Nephron (organoid): ENCODE measurements around the gene NCAPH2.

ENCODE experiments used
- H3K27ac Mint-ChIP-seq, 3 experiments: 2 replicates each; pipeline ENCODE4 v1.8.0; 2020; ENCODE audit warnings: mixed read lengths in 3 of 3, mild to moderate bottlenecking in 2 of 3, moderate library complexity in 1 of 3
- H3K27me3 Mint-ChIP-seq: 2 replicates; pipeline ENCODE4 v1.8.0; 2021; ENCODE audit warnings: low read depth, mild to moderate bottlenecking, moderate library complexity, mixed read lengths
- H3K36me3 Mint-ChIP-seq: 2 replicates; pipeline ENCODE4 v1.8.0; 2020; ENCODE audit warnings: low read depth, mixed read lengths
- H3K4me1 Mint-ChIP-seq: 2 replicates; pipeline ENCODE4 v1.8.0; 2020; ENCODE audit warnings: mixed read lengths
- H3K4me3 Mint-ChIP-seq, 3 experiments: 2 replicates each; pipeline ENCODE4 v1.8.0; 2020; ENCODE audit warnings: mild to moderate bottlenecking in 3 of 3, mixed read lengths in 3 of 3, moderate library complexity in 2 of 3
- H3K9me3 Mint-ChIP-seq: 2 replicates; pipeline ENCODE4 v1.8.0; 2020; ENCODE audit warnings: mixed read lengths
- TF ChIP-seq, protein P1 (sequence below), 3 experiments: fragments of 200-600 bp; sonication (generic); IDR thresholded peaks; one replicate each; pipeline ENCODE4 v1.5.0; 2021; ENCODE audit warnings: antibody characterized with exemption in 3 of 3; ENCODE audit not compliant: unreplicated experiment in 3 of 3

The NCAPH2 gene

DNA sequence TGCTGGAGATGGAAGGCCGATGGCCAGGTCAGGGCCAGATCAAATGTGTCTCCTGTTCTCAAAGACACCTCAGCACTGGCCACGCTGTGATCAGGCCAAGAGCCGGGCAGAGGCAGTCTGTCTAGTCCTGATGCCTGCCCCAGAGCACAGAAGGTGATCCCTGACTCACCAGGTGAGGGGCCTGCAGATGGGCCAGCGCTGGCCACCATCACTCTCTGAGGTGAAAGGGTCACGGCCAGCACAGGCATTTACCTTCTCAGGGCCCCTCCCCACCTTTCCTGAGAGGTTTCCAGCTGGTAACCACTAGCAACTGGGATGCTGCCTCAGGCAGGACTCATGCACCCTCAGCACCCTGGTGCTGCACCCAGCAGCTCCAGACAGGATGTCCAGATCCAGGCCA lies 36.1 kb upstream of the NCAPH2 start:
- H3K27ac Mint-ChIP-seq, result no peak overlapping the region
- TF ChIP-seq, protein P1, sequence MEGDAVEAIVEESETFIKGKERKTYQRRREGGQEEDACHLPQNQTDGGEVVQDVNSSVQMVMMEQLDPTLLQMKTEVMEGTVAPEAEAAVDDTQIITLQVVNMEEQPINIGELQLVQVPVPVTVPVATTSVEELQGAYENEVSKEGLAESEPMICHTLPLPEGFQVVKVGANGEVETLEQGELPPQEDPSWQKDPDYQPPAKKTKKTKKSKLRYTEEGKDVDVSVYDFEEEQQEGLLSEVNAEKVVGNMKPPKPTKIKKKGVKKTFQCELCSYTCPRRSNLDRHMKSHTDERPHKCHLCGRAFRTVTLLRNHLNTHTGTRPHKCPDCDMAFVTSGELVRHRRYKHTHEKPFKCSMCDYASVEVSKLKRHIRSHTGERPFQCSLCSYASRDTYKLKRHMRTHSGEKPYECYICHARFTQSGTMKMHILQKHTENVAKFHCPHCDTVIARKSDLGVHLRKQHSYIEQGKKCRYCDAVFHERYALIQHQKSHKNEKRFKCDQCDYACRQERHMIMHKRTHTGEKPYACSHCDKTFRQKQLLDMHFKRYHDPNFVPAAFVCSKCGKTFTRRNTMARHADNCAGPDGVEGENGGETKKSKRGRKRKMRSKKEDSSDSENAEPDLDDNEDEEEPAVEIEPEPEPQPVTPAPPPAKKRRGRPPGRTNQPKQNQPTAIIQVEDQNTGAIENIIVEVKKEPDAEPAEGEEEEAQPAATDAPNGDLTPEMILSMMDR (IDR thresholded peaks at IDR 0.05; ENCODE audit: unreplicated experiment in 3 of 3), result no peak
- H3K9me3 Mint-ChIP-seq, result no peaks in the 10 kb centered on the region
- peak overlapping the region; percentile 65 to 75 (median 75) for H3K4me3 Mint-ChIP-seq
- peaks cover 4% of the 10 kb centered on the region for H3K27me3 Mint-ChIP-seq
- H3K36me3 Mint-ChIP-seq, result peaks cover under 1% of the 10 kb centered on the region
- H3K4me1 Mint-ChIP-seq, result peaks cover 37% of the 10 kb centered on the region

DNA sequence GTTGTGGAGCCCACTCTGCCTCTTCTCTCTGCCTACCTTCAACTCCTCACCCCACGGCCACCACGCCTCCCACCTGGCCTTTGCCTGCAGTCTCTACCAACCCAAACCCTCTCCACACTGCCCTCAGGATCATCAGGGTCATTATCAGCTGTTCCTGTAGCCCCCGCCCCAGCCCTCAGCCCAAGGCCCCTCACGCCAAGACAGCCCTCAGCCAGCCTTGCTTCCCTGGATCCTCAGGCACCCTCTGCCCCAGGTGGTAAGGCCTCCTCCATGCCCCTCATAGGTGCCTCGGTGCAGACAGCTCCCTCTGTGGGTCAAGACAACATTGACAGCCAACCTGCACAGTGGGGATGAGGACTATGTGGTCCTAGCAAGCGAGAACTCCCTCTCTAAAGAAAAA lies 34.9 kb upstream of the NCAPH2 start:
- Mint-ChIP-seq H3K36me3 (no peaks in the 10 kb centered on the region), H3K9me3 (no peaks in the 10 kb centered on the region), H3K4me1 (peaks cover 42% of the 10 kb centered on the region), H3K4me3 (peak overlapping the region; percentile 90 to 97 (median 92)), H3K27me3 (peaks cover 15% of the 10 kb centered on the region), H3K27ac (peak overlapping the region; percentile 7 to 69 (median 42))
- TF ChIP-seq, protein P1 (IDR thresholded peaks at IDR 0.05; ENCODE audit: unreplicated experiment in 3 of 3), result no peak

DNA sequence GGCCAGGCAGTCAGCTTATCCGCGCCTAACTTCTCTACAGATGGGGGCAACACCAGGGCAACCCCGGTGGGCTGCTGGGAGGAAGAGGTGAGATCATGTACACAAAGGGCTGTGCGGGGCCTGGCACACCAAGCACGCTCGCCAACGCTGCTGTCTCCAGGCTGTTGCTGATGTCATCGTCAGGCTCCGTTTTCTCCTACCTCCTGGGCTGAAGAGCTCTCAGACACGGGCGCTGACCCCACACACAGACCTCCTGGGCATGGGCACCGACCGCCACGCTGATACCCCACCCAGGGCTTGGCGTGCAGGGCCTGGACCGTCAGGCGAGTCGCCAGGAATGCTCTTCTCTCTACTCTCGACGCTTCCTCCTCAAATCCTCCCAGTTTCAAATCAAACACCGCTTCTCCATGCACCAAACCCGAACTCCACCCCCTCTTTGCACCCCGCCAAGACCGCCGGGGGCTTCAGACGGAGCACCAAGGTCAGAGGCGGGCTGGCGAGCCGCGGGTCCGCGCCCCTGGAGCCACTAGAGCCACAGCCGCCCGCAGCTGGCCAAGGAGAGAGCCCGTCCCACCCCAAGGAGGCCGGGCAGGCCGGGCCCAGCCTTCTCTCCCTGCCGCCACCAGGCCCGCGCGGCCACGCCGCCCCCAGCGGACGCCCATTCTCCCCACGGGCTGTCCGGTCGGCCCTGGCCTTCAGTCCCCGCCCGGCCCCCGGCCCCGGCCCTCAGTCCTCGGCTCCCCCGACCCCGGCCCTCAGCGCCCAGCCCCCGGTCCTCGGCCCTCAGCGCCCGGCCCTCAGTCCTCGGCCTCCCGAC lies 34.0 kb upstream of the NCAPH2 start:
- TF ChIP-seq, protein P1 (IDR thresholded peaks at IDR 0.05; ENCODE audit: unreplicated experiment in 3 of 3), result no peak
- Mint-ChIP-seq H3K4me3 (peak overlapping the region; percentile 90 to 97 (median 92)), H3K36me3 (no peaks in the 10 kb centered on the region), H3K27me3 (peaks cover 23% of the 10 kb centered on the region), H3K9me3 (no peaks in the 10 kb centered on the region), H3K27ac (peak overlapping the region; percentile 1 to 39 (median 7)), H3K4me1 (peaks cover 39% of the 10 kb centered on the region)

DNA sequence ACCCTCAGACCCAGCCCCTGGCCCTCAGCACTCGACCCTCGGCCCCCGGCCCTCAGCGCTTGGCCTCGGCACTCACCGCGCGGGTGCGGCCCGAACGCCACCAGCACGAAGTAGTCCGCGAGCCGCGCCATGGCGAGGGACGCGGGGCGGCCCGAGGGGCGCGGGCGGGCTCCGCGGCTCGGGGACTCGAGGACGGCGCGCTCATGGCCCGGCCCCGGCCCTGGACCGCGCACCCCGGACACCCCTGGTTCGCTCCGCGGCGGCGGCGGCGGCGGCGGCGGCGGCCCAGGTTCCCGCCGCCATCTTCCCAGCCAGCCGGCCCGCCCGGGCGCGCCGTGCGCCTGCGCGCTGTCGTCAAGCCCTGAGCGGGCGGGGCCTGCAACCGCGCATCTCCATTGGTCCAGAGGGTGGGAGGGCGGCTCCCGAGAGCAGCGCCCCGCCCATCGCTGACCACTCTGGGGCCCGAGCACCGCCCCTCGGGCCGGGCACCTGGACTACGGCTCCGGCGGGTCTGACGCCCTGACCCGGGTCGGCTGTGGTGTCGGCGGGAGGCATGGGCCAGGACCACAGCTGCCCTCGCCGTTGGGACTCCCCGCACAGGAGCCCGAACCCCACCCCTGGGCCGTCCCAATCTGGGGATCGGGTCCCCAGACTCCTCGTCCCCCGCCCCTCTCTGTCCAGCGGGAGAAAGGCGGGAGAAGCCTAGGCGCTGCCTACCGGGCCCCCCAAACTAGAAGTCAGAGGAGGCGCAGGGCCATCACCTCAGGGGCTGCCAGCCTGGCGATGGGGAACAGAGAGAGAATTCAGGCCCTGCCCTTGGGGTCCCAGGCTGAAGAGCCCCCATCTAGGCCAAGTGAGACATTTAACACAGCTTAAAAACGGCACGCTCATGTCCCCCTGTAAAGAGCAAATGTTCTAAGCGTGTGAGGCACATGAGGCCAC lies 33.0 kb upstream of the NCAPH2 start, which contains the start of gene SBF1:
Gene SBF1, minus strand, starts transcription at position 326 of the 942 bp plus-strand sequence. Its CDS starts 195 bp downstream, at position 131.
- peak within 1 kb of the TSS; percentile 7 to 51 (median 40) for H3K27ac Mint-ChIP-seq
- peaks cover 39% of the 10 kb centered on the region for H3K4me1 Mint-ChIP-seq
- H3K27me3 Mint-ChIP-seq, result peaks cover 33% of the 10 kb centered on the region
- H3K36me3 Mint-ChIP-seq, result no peaks in the 10 kb centered on the region
- H3K4me3 Mint-ChIP-seq, result peak within 1 kb of the TSS; percentile 90 to 97 (median 92)
- no peaks in the 10 kb centered on the region for H3K9me3 Mint-ChIP-seq
- TF ChIP-seq, protein P1 (IDR thresholded peaks at IDR 0.05; ENCODE audit: unreplicated experiment in 3 of 3), result no peak

DNA sequence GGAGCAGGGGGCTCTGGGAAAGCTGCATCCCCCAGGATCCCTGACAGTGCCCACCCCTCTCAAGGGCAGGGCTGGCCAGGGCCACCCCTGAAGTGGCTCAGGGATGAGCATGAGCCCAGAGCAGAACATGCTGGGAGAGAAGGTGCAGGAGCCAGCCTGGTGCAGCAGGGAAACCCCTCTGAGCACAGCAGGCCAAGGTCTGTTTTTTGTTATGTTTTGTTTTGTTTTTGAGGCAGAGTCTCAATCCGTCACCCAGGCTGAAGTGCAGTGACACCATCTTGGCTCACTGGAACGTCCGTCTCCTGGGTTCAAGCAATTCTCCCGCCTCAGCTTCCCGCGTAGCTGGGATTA lies 32.4 kb upstream of the NCAPH2 start:
- peak overlapping the region; percentile 72 to 86 (median 85) for H3K4me3 Mint-ChIP-seq
- H3K36me3 Mint-ChIP-seq, result no peaks in the 10 kb centered on the region
- H3K9me3 Mint-ChIP-seq, result no peaks in the 10 kb centered on the region
- peak overlapping the region in 2 of 3 experiments; percentile 40 to 51 for H3K27ac Mint-ChIP-seq
- TF ChIP-seq, protein P1 (IDR thresholded peaks at IDR 0.05; ENCODE audit: unreplicated experiment in 3 of 3), result no peak
- peaks cover 39% of the 10 kb centered on the region for H3K27me3 Mint-ChIP-seq
- peaks cover 34% of the 10 kb centered on the region for H3K4me1 Mint-ChIP-seq
